ENCODE results near the gene SYP. TPM values are rescaled to one million over a fixed set of nuclear protein-coding genes. Genes with fewer than 3 reads are reported as not detected.

Gene SYP
- total and polyA plus RNA-seq, 12 donors: 6.8 to 147 (median 19.4) TPM

GRCh38 chrX:49189606-49190005, 10.4 kb downstream of the SYP start:
- WGBS, 4 donors: 51 to 87% (median 74%) methylated on average over 3 to 6 of the region's 6 CpGs
- DNase-seq: no peak
- Histone ChIP-seq H3K4me1 (replicated peaks in 1 of 2) (no peaks in the 10 kb centered on the region), H3K27me3 (no peaks in the 10 kb centered on the region), H3K36me3 (replicated peaks in 1 of 2) (no peaks in the 10 kb centered on the region), H3K9me3 (replicated peaks in 1 of 3) (no peaks in the 10 kb centered on the region), H3K27ac (peak overlapping the region in 2 of 5 donors; percentile 76 to 89), H3K4me3 (no peak overlapping the region)
- intact Hi-C loops (cut with DNase I): loop anchor here in 1 of 2 donors (5.0 kb wide), 1 partner anchor 32 kb away; no protein-coding TSS in a partner anchor
- TF ChIP-seq POLR2A (IDR thresholded peaks at IDR 0.05): no peak

GRCh38 chrX:49188468-49189076, 11.4 kb downstream of the SYP start:
- Histone ChIP-seq H3K27me3 (no peaks in the 10 kb centered on the region), H3K9me3 (replicated peaks in 1 of 3) (no peaks in the 10 kb centered on the region), H3K4me1 (replicated peaks in 1 of 2) (no peaks in the 10 kb centered on the region), H3K4me3 (no peak overlapping the region), H3K27ac (no peak overlapping the region), H3K36me3 (replicated peaks in 1 of 2) (no peaks in the 10 kb centered on the region)
- TF ChIP-seq POLR2A (IDR thresholded peaks at IDR 0.05) (no peak), CTCF (IDR thresholded peaks at IDR 0.05) (no peak)
- DNase-seq: no peak
- intact Hi-C loops (cut with DNase I): no loop called here
- 53 to 71% (median 56%) methylated on average over 6 to 8 of the region's 8 CpGs for WGBS, 4 donors

- no peaks in the 10 kb centered on the region for H3K36me3 ChIP-seq (replicated peaks in 1 of 2)
- H3K4me1 ChIP-seq (replicated peaks in 1 of 2): no peaks in the 10 kb centered on the region
- TF ChIP-seq CTCF (IDR thresholded peaks at IDR 0.05) (no peak), POLR2A (IDR thresholded peaks at IDR 0.05) (no peak)
- no peak for DNase-seq
- no peaks in the 10 kb centered on the region for H3K27me3 ChIP-seq
- H3K4me3 ChIP-seq: no peak overlapping the region
- intact Hi-C loops (cut with DNase I): no loop called here
- H3K27ac ChIP-seq: peak overlapping the region in 1 of 5 donors; percentile 16
- 76 to 83% (median 80%) methylated on average over 10 of the region's 10 CpGs for WGBS, 4 donors
- no peaks in the 10 kb centered on the region for H3K9me3 ChIP-seq (replicated peaks in 1 of 3)
Measured at GRCh38 chrX:49187526-49187925, 12.5 kb downstream of the SYP start.

GRCh38 chrX:49187028-49187394, 13.0 kb downstream of the SYP start:
- TF ChIP-seq POLR2A (IDR thresholded peaks at IDR 0.05) (no peak), CTCF (IDR thresholded peaks at IDR 0.05) (no peak)
- Histone ChIP-seq H3K27me3 (no peaks in the 10 kb centered on the region), H3K9me3 (replicated peaks in 1 of 3) (no peaks in the 10 kb centered on the region), H3K4me1 (replicated peaks in 1 of 2) (no peaks in the 10 kb centered on the region), H3K4me3 (no peak overlapping the region), H3K36me3 (replicated peaks in 1 of 2) (no peaks in the 10 kb centered on the region), H3K27ac (peak overlapping the region in 3 of 5 donors; percentile 75 to 91 (median 87))
- 68 to 81% (median 68%) methylated on average over 15 of the region's 15 CpGs; no CpG with 5 or more reads in 1 of the 4 donors for WGBS, 4 donors
- DNase-seq: no peak
- intact Hi-C loops (cut with DNase I): no loop called here
